GM08714 (cell line): ENCODE results near the gene PCDHGB1.
"Not testable (repeated sequence)": the region's sequence is repeated elsewhere in the genome, so short reads cannot be mapped to it uniquely, and the experiment has no call there.

Experiments
- H3K4me3 ChIP-seq: fragments of 200-500 bp; sonication (Bioruptor generic); 2 replicates; pipeline ENCODE4 v1.5.1; 2014; ENCODE audit warnings: mild to moderate bottlenecking, low read length, inconsistent platforms
- ZNF274 ChIP-seq: IDR thresholded peaks from 2 replicates; pipeline ENCODE4 v1.6.1; 2012; ENCODE audit warnings: mild to moderate bottlenecking, low read depth, low read length

PCDHGB1 gene

GRCh38 chr5:141388661-141389060 lies 38.8 kb downstream of the PCDHGB1 start:
- no peak overlapping the region; the same call in 1 of the 2 replicates for H3K4me3 ChIP-seq
- no peak for TF ChIP-seq ZNF274

- H3K4me3 ChIP-seq = no peak overlapping the region
- no peak for TF ChIP-seq ZNF274
These were observed 39.5 kb downstream of the PCDHGB1 start for GRCh38 chr5:141389153-141390042.

- no peak within 1 kb of the TSS; the same call in 1 of the 2 replicates for H3K4me3 ChIP-seq
- TF ChIP-seq ZNF274 = no peak
These were observed 42.7 kb downstream of the PCDHGB1 start, which contains the start of gene PCDHGA8 for GRCh38 chr5:141392429-141393198. Gene PCDHGA8 (plus strand): TSS chr5:141392633. CDS start chr5:141392814, 181 bp downstream.

- TF ChIP-seq ZNF274 = no peak
- no peak overlapping the region for H3K4me3 ChIP-seq
These were observed 43.4 kb downstream of the PCDHGB1 start for GRCh38 chr5:141393267-141393666.

GRCh38 chr5:141394401-141395187 lies 44.7 kb downstream of the PCDHGB1 start:
- not testable (repeated sequence) for H3K4me3 ChIP-seq

GRCh38 chr5:141397756-141398551 lies 48.1 kb downstream of the PCDHGB1 start, which contains the start of gene PCDHGB5:
Gene PCDHGB5 (plus strand): TSS chr5:141397947. CDS start chr5:141398128, 181 bp downstream.
- H3K4me3 ChIP-seq = peak within 1 kb of the TSS; percentile 19; the same call in 1 of the 2 replicates

GRCh38 chr5:141398608-141399007 lies 48.7 kb downstream of the PCDHGB1 start:
- H3K4me3 ChIP-seq = no peak overlapping the region
- no peak for TF ChIP-seq ZNF274

- no peak for TF ChIP-seq ZNF274
- no peak overlapping the region for H3K4me3 ChIP-seq
These were observed 49.8 kb downstream of the PCDHGB1 start for GRCh38 chr5:141399555-141400258.
